ENCODE results near the gene PRM2. TPM values are rescaled to one million over a fixed set of nuclear protein-coding genes. Genes with fewer than 3 reads are reported as not detected.

Gene PRM2
- total RNA-seq, 3 donors from 2014 or later, result not detected

DNA sequence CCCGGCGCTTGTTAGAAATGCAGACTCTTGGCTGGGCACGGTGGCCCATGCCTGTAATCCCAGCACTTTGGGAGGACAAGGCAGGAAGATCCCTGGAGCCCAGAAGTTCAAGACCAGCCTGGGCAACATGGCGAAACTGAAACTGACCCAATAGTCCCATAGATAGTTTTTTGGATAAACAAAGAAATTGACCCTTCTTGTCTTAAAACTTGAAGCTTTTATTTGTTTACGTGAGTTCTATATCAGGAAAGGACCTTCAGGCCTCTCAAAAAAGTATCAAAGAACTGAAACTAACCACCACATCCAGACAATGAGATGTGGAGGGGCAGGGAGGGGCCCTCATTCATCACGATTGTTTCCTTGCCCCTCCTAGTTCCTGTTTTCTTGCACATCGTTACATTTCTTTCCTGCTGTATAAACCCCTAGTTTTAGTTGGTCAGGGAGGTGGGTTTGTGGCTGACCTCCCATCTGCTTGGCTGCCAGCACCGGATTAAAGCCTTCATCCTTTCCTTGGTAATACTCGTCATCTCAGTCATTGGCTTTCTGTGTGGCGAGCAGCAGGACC lies 34.8 kb upstream of the PRM2 start:
- H3K4me3 ChIP-seq, result no peak overlapping the region
- intact Hi-C loops (cut with DNase I; ENCODE audit: low total_unique reads), result no loop called here
- no peaks in the 10 kb centered on the region for H3K4me1 ChIP-seq
- TF ChIP-seq POLR2AphosphoS5 (IDR thresholded peaks at IDR 0.05), result no peak
- TF ChIP-seq, protein P1, sequence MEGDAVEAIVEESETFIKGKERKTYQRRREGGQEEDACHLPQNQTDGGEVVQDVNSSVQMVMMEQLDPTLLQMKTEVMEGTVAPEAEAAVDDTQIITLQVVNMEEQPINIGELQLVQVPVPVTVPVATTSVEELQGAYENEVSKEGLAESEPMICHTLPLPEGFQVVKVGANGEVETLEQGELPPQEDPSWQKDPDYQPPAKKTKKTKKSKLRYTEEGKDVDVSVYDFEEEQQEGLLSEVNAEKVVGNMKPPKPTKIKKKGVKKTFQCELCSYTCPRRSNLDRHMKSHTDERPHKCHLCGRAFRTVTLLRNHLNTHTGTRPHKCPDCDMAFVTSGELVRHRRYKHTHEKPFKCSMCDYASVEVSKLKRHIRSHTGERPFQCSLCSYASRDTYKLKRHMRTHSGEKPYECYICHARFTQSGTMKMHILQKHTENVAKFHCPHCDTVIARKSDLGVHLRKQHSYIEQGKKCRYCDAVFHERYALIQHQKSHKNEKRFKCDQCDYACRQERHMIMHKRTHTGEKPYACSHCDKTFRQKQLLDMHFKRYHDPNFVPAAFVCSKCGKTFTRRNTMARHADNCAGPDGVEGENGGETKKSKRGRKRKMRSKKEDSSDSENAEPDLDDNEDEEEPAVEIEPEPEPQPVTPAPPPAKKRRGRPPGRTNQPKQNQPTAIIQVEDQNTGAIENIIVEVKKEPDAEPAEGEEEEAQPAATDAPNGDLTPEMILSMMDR (IDR thresholded peaks at IDR 0.05), result no peak
- TF ChIP-seq POLR2A (IDR thresholded peaks at IDR 0.05), result no peak
- H3K27ac ChIP-seq, result no peak overlapping the region
- DNase-seq (ENCODE audit: low spot score in 2 of 2), result no peak
- H3K9me3 ChIP-seq, result no peaks in the 10 kb centered on the region
- H3K36me3 ChIP-seq, result no peaks in the 10 kb centered on the region
- no peaks in the 10 kb centered on the region for H3K27me3 ChIP-seq

DNA sequence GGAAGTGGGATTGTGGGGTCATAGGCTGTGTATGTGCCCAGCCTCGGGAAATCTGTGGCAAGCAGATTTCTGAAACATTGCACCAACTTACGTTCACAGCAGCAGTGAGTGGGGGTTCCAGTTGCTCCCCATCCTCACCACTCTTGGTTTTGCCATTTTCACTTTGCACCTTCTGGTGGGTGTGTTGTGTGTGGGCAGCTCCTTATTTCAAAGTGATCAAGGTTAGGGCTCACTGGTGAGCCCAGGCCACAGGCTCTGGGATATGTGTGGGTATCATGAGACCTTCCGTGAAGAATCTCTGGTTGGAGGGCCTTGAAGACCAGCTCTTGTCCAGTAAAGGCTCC lies 34.3 kb upstream of the PRM2 start:
- no peak overlapping the region for H3K27ac ChIP-seq
- no peaks in the 10 kb centered on the region for H3K4me1 ChIP-seq
- DNase-seq (ENCODE audit: low spot score in 2 of 2), result no peak
- intact Hi-C loops (cut with DNase I; ENCODE audit: low total_unique reads), result no loop called here
- no peaks in the 10 kb centered on the region for H3K36me3 ChIP-seq
- no peak overlapping the region for H3K4me3 ChIP-seq
- TF ChIP-seq POLR2AphosphoS5 (IDR thresholded peaks at IDR 0.05), result no peak
- no peak for TF ChIP-seq POLR2A (IDR thresholded peaks at IDR 0.05)
- TF ChIP-seq, protein P1 (IDR thresholded peaks at IDR 0.05), result no peak
- no peaks in the 10 kb centered on the region for H3K9me3 ChIP-seq
- H3K27me3 ChIP-seq, result no peaks in the 10 kb centered on the region

DNA sequence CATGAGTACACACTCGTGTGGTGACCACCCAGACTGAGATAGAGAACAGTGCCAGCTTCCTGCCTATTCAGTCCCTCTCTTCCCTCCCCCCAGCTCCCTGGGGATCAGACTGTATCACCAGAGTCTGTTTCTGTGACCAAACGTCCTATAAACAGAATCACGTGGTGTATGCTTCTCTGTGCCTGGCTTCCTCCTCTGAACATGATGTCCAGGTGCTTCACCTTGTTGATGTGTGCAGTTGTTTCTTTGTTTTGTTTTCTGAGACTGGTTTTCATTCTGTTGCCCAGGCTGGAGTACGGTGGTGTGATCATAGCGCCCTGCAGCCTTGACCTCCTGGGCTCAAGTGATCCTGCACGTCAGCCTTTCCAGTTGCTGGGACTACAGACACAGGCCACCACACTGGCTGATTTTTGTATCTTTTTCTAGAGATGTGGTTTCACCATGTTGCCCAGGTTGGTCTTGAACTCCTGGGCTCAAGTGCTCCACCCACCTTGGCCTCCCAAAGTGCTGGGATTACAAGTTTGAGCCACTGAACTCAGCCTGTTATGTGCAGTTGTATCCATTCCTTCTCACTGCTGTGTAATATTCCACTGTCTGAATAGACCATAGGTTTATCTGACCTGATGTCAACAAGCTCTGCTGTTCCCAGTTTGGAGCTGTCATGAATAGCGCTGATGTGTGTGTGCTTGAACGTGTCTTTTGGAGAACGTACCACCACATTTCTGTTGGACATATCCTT lies 33.8 kb upstream of the PRM2 start:
- TF ChIP-seq POLR2AphosphoS5 (IDR thresholded peaks at IDR 0.05) (no peak), POLR2A (IDR thresholded peaks at IDR 0.05) (no peak)
- TF ChIP-seq, protein P1 (IDR thresholded peaks at IDR 0.05), result no peak
- Histone ChIP-seq H3K27me3 (no peaks in the 10 kb centered on the region), H3K4me3 (no peak overlapping the region), H3K27ac (no peak overlapping the region), H3K36me3 (no peaks in the 10 kb centered on the region), H3K9me3 (no peaks in the 10 kb centered on the region), H3K4me1 (no peaks in the 10 kb centered on the region)
- intact Hi-C loops (cut with DNase I; ENCODE audit: low total_unique reads), result no loop called here
- no peak for DNase-seq (ENCODE audit: low spot score in 2 of 2)

DNA sequence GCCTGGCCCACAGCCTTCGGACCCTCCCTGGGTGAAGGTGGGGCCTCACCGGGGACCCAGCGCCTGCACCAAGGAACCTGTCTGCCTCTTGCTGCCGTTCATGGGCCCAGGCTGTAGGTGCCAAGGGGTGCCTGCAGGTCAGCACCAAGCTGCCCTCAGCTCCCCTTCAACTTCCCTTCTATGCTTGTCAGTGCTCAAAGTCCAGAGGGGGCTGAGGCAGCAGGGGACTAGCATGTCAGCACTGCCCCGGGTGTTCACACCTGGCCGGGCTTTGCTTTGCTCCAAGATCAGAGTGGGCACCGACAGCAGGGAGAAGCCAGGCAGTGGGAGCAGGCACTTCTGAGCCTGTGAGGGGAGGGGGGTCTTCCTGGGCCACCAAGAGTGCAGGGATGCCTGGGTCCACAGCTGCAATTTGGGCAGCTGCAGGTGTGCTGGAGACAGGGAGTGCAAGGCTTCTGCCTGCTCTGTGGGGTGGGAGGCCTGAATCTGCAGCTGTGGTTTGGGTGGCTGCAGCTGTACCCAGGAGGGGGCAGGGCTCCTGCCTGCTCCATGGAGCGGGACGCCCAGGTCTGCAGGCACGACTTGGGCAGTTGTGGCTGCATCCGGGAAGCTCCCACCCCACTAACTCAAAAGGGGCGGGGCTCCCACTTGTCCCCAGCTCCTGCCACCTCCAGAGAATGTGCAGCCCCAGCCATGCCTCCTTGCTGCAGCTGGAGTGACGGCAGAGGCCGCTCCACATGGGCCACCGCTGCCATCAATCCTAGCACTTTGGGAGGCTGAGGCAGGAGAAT lies 32.4 kb upstream of the PRM2 start:
- no peaks in the 10 kb centered on the region for H3K4me1 ChIP-seq
- intact Hi-C loops (cut with DNase I; ENCODE audit: low total_unique reads), result no loop called here
- H3K36me3 ChIP-seq, result no peaks in the 10 kb centered on the region
- H3K27ac ChIP-seq, result no peak overlapping the region
- DNase-seq (ENCODE audit: low spot score in 2 of 2), result no peak
- no peak overlapping the region for H3K4me3 ChIP-seq
- TF ChIP-seq, protein P1 (IDR thresholded peaks at IDR 0.05), result no peak
- TF ChIP-seq POLR2A (IDR thresholded peaks at IDR 0.05), result no peak
- TF ChIP-seq POLR2AphosphoS5 (IDR thresholded peaks at IDR 0.05), result no peak
- H3K27me3 ChIP-seq, result no peaks in the 10 kb centered on the region
- no peaks in the 10 kb centered on the region for H3K9me3 ChIP-seq

All from breast epithelium (tissue), 4 donors.